ENCODE measurements around the gene HLA-DQA2.
"Not testable (repeated sequence)": the region's sequence is repeated elsewhere in the genome, so short reads cannot be mapped to it uniquely, and the experiment has no call there.

The HLA-DQA2 gene

GRCh38 chr6:32782923-32783322, 41.7 kb downstream of the HLA-DQA2 start:
- DNase-seq = not testable (repeated sequence)

DNA sequence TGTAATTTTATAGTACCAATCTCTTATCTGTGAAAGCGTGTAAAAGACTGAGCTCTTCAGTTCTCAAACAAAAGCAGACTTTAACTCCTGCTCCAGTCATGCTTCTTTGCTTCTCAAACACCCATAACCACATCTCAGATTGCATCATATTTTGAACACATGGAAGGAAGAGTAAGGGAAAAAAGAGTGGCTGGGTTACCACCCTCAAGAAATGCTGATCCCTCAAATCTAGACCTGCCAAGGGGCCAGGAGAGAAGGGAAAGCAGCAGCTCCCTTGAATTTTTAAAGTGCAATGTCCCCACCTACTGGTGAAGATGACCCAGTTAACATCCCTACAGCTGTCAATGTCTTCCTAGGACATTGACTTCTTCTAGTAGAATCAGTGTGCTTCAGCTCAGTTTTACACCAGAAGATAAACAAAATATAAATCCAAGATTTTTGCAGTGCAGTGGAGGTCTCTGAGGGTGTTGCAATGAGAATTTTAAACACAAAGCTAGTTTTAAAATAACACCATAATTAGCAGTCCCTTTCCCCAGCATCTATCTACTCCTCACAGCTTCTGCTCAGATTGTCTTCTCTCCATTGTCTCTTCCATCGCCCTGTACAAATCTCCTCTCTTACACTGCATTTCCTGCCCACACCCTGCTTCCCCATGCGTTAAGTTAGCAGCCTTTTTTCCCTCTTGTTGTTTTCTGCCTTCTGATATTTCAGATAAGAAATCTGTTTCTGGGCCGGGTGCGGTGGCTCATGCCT, 44.8 kb downstream of the HLA-DQA2 start:
- DNase-seq = peak; percentile 50

DNA sequence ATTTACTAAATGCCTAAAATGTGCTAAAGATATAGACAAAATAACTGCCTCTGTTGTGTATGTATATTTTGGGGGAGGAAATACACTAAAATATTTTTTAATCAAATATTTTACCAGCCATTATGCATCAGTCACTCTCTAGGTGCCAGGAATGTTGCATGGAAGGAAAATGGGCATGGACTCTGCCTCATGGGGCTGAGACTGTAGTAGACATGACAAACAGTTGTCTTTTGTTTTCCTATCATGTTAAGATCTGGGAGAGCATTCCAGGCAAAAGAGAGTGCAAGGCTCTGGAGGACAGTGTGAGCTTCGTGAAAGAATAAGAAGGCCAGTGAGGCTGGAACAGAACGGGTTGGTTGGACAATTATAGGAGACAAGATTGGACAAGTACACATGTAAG, 49.1 kb downstream of the HLA-DQA2 start:
- no peak for DNase-seq

DNA sequence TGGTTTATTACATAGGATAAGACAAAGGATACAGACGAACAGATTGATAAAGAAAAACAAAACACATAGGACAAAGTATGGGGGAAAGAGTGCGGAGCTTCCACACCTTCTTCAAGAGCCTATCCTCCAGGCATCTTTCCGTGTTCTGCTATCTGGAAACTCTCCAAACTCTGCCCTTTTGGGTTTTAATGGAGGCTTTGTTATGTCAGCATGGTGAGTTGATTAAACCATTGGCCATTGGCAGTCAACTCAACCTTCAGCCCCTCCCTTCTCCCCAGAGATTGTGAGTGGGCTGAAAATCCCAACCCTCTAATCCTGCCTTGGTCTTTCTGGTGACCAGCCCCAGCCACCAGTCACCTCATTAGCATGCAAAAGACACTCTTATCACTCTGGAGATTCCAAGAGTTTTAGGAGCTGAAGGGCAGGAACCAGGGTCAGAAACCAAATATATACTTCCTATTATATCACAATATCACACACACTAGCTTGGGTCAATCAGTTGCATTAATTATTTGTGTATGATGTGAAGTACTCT, 51.8 kb downstream of the HLA-DQA2 start:
- DNase-seq = no peak

- no peak for DNase-seq
These were observed 53.3 kb downstream of the HLA-DQA2 start for GRCh38 chr6:32794510-32794909.
